IPS-18c (cell line): Measurements from ENCODE around the gene MT2A.

Source experiments
- H3K4me3 ChIP-seq: 2 replicates; pipeline ENCODE4 v1.7.0; 2013; ENCODE audit warnings: low read depth, mild to moderate bottlenecking, low read length, moderate library complexity; ENCODE audit not compliant: insufficient read depth
- H3K9me3 ChIP-seq: one replicate; pipeline ENCODE4 v1.6.1; 2013; ENCODE audit warnings: mild to moderate bottlenecking, low read length, moderate library complexity; ENCODE audit not compliant: control insufficient read depth, insufficient read depth

Gene MT2A

DNA sequence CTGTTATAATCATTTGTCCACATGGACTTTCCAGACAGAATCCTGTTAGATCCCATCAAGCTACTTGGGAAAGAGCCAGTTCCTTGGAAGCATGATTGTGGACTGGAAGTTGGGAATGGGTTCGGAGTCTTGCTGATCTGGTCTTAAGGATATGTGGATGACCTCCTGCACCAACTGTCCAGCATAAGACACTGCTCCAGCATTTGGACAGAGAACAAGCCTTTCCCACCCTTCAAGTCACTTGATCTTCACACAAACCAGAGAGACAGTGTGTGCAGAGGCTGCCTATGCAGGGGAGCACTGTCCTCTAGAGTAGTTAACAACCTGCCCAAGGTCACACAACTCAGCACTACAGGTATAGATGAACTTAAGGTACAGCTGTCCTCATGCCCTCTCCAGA lies 37.5 kb downstream of the MT2A start:
- Histone ChIP-seq H3K9me3 (no peaks in the 10 kb centered on the region), H3K4me3 (no peak overlapping the region)

GRCh38 chr16:56647641-56648431 lies 39.5 kb downstream of the MT2A start:
- Histone ChIP-seq H3K4me3 (peak overlapping the region; percentile 15), H3K9me3 (no peaks in the 10 kb centered on the region)

GRCh38 chr16:56649271-56649670 lies 40.9 kb downstream of the MT2A start:
- H3K9me3 ChIP-seq: no peaks in the 10 kb centered on the region
- H3K4me3 ChIP-seq: no peak overlapping the region

DNA sequence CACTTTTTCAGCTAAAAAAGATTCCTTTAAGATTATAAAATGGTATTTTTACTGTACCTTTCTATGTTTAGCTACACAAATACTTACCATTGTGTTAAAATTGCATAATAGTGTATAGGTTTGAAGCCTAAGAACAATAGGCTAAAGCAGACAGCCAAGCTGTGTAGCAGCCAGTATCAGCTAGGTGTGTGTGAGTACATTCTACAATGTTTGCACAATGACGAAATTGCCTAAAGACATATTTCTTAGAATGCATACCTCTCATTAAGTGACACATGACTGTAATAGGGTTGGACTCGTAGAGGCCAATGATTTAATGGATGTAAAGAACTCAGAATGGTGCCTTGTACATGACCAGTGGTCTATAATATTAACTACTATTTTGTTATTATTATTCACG lies 41.4 kb downstream of the MT2A start:
- no peak overlapping the region for H3K4me3 ChIP-seq
- no peaks in the 10 kb centered on the region for H3K9me3 ChIP-seq

DNA sequence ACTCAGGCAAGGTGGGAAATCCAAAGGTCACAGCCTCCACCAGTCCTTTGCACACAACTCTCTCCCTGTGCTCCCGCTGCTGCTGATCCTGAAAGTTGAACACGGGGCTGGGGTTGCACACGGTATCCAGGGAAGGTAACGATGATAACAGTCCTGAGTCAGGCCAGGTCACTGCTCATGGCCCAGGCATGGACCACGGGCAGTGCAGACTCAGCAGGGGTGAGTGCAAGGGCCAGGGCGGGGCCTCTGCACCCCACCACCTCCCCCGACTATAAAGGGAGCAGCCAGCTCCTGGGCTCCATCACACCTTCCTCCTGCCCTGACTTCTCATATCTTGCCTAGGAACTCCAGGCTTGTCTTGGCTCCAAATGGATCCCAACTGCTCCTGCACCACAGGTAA lies 43.2 kb downstream of the MT2A start, which contains the start of gene MT1B:
Gene MT1B, plus strand, starts transcription at position 301 of the 400 bp plus-strand sequence. Its CDS starts 68 bp downstream, at position 369.
- Histone ChIP-seq H3K4me3 (no peak within 1 kb of the TSS), H3K9me3 (no peaks in the 10 kb centered on the region)

DNA sequence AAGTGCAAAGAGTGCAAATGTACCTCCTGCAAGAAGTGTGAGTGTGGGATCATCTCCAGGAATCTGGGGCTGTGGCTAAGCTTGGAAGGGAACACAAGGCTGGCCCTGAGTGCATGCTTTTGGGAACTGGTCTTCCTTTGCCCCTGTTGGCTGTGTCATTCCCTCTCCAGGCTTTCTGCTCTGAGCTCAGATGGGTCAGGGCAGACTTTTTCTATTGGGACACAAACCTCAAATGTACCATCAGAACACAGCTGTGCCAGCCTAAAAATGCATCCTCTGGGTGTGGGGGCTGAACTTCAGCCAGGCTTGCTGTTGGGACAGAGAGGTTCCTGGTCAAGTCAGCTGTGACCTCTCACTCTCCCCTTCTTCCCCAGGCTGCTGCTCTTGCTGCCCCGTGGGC lies 44.2 kb downstream of the MT2A start:
- H3K9me3 ChIP-seq: no peaks in the 10 kb centered on the region
- H3K4me3 ChIP-seq: no peak overlapping the region

DNA sequence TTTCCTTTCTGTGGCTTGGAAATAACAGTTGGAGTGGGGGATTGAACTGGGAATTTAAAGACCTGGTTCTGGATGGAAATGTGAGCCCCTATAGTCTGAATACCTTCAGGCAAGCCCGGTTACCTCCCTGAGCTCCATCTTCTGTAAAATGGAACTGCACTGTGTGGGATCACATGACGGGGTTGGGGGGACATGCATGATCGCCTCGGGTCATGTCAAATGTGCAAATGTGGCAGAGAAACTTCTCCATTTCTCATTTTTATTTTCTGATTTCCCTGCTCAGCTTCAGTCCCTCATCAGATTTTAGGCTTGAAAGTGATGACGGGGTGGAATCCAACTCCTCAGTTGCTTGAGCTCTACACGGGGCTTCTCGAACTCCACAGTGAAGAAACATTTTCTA lies 44.8 kb downstream of the MT2A start:
- no peak overlapping the region for H3K4me3 ChIP-seq
- peaks cover 2% of the 10 kb centered on the region for H3K9me3 ChIP-seq

- Histone ChIP-seq H3K9me3 (peaks cover 4% of the 10 kb centered on the region), H3K4me3 (peak within 1 kb of the TSS; percentile 52)
These were observed 49.4 kb downstream of the MT2A start, which contains the start of gene MT1F for GRCh38 chr16:56657555-56658326. Gene MT1F (plus strand): TSS chr16:56657959. CDS start chr16:56658059, 100 bp downstream.

DNA sequence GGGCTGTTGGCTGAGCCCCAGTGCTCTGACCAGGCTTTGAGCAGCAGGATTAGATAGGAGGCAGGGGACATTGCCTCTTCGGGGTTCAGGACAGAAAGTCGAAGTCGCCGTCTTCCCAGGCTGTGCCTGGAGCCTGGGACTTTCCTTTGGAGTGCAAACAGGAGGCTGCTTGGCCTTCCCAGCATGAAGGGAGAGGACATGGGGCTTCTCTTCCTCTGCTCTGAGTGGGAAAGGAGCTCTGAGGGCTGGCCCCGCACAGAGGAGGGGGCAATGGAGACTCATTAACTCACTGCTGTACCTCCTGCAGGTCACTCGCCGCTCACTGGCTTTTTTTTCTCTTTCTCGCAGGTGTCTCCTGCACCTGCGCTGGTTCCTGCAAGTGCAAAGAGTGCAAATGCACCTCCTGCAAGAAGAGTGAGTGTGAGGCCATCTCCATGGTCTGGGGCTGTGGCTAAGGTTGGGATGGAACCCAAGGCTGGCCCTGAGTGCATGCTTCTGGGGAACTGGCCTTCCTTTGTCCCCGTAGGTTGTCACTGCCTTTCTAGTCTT lies 50.0 kb downstream of the MT2A start:
- Histone ChIP-seq H3K9me3 (peaks cover 4% of the 10 kb centered on the region), H3K4me3 (peak overlapping the region; percentile 52)
